GM13976 (cell line): ENCODE results near the gene EEIG1.

Experiments
- DNase-seq: peaks from one replicate; pipeline ENCODE4 v3.0.0; 2012; ENCODE audit warnings: low spot score
- CTCF ChIP-seq: IDR thresholded peaks from 2 replicates; pipeline ENCODE4 v1.5.1; 2012; ENCODE audit warnings: borderline replicate concordance, mild to moderate bottlenecking; ENCODE audit not compliant: insufficient read depth; ENCODE audit errors: extremely low read depth, missing control alignments, control extremely low read depth
- in situ Hi-C: fragments of 300-500 bp; cut with MboI; formaldehyde crosslinking; loops from one replicate; pipeline ENCODE4 v1.12.0; 2022; ENCODE audit warnings: low sequenced_read_pairs, mixed read lengths, inconsistent platforms; ENCODE audit not compliant: unreplicated experiment

Gene EEIG1

GRCh38 chr9:127971357-127972235 is 9.2 kb downstream of the EEIG1 start:
- in situ Hi-C loops, result no loop called here
- DNase-seq, result no peak
- no peak for TF ChIP-seq CTCF

GRCh38 chr9:127970401-127971313 is 10.1 kb downstream of the EEIG1 start:
- no peak for TF ChIP-seq CTCF
- peak; percentile 94 for DNase-seq
- in situ Hi-C loops, result no loop called here

- no peak for DNase-seq
- TF ChIP-seq CTCF, result no peak
- in situ Hi-C loops, result no loop called here
Measured at GRCh38 chr9:127968700-127969383, 11.9 kb downstream of the EEIG1 start.

- in situ Hi-C loops, result no loop called here
- TF ChIP-seq CTCF, result no peak
- no peak for DNase-seq
Measured at GRCh38 chr9:127968042-127968441, 12.7 kb downstream of the EEIG1 start.

GRCh38 chr9:127967151-127967809 is 13.5 kb downstream of the EEIG1 start:
- in situ Hi-C loops, result no loop called here
- TF ChIP-seq CTCF, result no peak
- no peak for DNase-seq
